HG02943 (cell line): Measurements from ENCODE around the gene STK10.

Source experiments
- ATAC-seq: cut with Tn5 transposase; IDR thresholded peaks from one replicate; pipeline ENCODE4 v1.9.1; 2021; ENCODE audit warnings: mild to moderate bottlenecking, low read depth, moderate library complexity; ENCODE audit not compliant: unreplicated experiment

Gene STK10

DNA sequence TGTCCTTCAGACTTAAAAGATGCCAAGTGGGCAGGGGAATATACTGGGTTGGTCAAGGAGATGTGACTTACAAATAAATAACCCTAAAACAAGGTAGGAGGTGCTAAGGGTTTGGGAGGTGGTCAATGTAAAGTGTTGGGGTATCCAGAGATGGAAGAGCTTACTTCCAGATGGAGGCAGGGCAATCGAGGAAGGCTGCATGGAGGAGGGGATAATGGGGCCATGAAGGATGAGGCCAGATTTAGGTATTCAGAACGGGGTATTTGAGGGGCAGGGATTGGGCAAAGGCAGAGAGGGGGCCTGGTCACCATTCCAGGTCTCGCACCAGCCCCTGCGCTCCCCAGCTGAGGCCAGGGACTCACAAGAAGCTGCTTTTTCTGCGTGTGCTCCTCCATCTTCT lies 123.7 kb downstream of the STK10 start:
- ATAC-seq, result no peak

DNA sequence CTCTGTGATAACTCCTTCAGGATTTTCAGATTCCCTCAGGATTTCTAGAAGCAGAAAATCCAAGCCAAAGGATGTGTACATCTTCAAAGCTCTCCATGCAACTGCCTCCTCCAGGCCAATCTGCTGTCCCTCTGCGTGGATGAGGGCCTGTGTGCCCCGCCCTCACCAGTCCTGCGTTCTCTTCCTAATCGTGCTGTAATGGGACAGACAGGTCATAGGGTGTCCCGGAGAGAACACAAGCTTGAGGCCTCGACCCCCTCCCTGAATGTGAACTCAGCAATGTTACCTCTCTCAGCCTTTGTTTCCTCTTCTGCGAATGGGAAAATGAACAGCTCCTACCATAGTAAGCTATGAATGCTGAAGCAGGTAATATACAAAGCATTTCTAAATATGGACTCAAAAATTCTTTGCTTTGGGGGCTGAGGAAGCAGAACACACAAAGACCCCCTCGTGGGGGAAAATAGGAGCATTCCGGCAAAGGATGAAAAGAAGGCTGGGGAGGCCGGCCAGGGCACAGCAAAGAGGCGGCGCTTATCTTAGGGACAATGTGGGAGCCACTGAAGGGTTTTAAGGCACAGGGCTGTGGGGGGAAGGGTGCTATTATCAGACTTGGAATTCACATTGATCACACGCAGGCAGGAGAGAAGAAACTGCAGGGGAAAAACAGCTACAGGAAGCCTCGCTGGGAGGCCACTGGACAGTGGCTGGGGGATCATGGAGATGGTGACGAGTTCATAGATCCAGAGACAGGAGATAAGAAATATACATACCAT lies 124.4 kb downstream of the STK10 start:
- ATAC-seq, result no peak

DNA sequence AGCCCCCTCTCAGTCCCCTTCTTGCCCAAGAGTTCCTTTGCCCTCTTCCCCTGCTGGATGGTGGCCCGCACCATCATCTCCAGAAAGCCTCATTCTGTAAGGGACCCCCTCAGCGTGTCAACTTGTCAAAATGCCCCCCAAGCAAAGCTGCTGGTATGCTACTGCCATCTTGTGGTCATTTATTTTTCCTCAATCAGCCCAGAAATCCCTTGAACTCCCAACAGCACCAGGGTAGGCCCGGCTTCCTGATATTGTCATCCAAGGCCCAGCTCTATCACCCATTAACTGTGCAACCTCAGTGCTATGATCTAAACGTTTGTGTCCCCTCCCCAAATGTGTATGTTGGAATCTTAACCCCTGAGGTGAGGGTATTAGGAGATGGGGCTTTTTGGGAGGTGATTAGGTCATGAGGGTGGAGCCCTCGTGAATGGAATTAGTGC lies 128.3 kb downstream of the STK10 start:
- ATAC-seq, result no peak

DNA sequence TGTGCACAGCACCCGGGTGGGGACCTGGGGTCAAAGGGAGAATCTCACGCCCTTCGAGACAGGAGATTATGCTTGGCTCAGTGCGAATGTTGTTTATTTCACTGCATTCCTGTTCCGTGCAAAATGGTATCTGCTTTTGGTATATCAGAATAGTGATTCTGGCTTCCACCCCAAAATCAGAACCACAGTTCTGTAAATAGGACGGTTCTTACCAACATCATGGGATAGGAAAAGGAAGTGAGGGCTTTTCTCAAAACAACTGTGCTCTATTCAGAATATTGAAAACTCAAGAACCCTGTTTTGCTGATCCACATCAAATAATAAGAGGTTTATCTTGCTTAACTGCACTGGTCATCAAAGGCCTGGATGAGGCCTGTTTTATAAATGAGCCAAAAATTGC lies 129.9 kb downstream of the STK10 start:
- no peak for ATAC-seq

DNA sequence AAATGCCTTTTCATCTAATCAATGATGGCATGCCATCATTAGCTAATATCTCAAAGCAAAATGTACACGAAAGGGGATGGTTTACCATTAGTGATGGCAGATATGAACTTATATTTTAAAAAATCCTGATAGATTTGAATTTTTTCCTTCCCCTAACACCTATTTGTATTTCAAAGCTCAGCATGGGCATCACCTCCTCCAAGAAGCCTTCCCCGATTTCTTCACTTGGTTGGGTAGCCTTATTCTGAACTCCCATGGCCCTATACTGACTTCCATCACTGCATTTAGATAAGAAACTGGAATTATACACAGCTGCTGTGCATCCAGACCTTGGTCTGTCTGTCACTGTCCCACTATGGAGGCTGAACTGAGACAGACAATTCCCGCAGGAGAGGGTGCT lies 132.0 kb downstream of the STK10 start:
- no peak for ATAC-seq

DNA sequence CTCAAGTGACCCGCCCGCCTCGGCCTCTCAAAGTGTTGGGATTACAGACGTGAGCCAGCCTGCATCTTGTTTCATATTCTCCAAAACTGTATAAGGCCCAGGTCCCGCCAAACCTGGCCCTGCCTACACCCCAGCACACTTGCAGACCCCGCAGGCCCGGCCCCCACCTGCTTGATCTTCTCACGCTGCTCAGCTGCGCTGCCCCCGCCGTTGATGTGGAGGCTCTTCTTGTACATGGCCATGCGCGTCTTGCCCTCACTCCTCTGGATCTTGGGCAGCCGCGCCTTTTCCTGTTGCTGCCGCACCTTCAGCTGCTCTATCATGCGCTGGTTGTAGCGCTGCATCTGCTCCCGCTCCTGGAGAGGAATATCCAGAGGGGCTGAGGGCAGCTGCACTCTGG lies 132.6 kb downstream of the STK10 start:
- ATAC-seq, result no peak

DNA sequence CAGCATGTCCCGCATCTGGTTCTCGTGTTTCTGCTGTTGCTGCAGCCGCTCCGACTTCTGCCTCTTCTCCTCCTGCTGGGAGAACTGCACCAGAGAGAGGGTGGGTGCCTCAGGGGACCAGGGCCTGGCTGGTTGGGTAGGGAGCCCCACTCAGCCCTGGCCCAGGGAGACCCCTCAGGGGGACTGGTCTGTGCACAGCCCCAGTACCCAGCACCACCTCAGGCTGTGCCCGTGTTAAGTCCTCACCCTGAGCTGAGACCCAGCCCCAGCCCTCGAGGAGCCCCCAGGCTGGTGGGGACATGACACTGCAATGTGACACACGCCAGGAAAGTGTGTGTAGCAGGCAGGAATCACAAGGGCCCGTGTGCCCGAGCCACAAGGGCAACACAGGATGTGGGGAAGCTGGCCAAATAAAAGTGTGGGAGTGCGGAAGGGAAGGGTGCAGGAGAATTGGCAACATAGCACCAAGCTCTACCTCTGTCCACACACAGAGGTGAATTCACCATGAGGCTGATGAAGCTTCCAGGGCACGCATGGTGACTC lies 133.3 kb downstream of the STK10 start:
- ATAC-seq, result no peak

DNA sequence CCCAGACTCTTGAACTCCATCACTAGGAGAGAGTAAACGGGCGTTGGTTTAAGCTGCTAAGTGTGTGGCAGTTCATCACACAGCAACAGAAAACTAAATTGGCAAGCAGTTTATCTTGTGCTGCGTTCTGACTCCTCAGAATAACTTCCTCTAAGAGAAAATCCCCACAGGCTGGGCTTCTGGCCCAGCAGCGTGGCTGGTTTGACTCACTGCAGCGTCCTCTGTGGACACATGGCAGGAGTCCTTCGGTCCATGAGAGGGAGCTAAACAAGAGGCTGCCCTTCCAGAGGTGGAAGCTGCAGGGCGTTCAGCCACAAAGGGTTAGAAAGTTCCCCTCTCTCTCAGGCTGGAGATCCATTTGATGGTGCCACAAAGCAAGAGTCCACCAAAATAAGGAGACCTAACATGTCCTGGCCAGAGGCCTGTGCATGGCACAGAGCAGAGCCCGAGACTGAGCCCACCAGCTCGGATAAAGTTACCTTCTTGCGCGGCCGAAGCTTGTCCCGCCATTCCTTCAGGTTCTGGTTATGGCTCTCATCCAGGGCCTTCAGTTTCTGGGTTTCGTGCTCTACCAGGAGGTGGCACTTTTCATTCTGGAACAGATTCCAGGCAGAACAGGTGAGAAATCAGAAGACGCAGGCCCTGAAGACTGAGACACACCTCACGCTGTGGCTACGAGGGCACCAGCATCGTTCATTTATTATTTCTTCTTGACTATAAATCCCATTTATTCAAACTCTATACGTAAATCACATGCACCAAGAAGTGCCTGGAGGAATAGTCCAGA lies 135.4 kb downstream of the STK10 start:
- ATAC-seq, result no peak

DNA sequence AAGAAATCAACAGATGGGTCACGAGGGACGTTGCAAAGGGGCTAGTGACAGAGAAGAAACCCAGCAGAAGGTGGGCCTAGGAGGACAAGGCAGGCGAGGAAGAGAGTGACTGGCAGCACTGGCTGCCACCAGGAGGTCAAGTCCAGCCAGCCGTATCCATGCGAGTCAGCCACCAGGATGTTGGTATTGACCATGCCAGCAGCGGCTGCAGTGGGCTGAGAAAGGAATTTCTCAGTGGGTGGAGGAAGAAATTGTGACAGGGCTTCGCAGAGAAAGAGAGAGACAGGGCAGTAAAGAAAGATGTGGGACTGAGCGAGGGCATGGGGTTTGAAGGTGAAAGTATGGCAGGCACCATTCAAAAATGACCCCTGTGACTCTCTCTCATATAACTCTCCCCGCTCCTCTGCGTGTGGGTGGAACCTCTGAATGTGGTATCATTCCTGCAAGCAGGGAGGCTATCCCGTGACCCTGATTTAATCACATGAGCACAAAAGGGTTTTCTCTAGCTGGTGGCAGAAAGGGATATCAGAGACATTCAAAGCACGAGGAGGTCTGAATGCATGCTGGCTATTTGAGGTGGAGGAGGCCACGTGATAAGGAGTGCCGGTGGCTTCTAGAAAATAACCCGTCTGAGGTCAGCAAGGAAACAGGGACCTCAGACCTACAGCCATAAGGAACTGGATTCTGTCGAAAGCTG lies 136.2 kb downstream of the STK10 start:
- no peak for ATAC-seq

DNA sequence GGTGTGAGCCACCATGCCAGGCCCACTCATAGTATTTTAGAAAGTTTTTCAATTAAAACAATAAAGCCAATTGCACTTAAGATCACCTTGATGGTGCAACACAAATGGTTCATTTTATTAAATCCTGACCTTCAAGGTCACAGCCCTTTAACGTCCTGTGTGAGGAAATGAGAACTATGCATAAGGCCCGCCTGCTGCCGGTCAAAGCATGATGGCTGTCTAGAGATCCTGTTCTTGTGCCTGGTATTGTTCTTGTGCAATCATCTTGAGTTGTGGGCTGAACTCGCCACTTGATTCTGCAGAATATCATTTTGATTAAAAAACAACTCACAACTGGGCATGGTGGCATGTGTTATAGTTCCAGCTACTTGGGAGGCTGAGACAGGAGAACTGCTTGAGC lies 137.9 kb downstream of the STK10 start:
- no peak for ATAC-seq

DNA sequence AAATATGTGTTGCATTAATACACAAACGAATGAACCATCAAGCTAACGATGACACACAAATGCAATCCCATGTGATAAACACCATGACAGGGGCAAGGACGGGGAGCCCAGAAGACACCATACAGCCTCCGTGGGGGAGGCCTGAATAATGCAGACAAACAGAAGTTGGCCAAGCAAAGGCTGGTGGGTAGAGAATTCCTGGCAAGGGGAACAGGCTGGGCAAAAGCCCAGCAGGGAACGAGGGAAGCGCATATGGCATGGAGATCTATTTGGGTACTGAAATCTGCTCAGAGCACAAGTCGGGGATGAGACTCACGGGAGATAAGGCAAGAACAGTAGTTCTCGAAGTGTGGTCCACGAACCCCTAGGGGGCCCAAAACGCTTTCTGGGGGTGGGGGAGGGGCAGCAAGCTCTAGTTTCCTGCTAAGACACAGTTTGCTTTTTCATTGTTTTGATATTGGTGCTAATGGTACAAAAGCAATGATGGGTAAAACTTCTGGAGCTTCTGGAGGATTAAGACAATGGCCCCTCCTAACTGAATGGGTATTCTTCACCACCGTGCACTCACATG lies 138.7 kb downstream of the STK10 start:
- ATAC-seq, result no peak

DNA sequence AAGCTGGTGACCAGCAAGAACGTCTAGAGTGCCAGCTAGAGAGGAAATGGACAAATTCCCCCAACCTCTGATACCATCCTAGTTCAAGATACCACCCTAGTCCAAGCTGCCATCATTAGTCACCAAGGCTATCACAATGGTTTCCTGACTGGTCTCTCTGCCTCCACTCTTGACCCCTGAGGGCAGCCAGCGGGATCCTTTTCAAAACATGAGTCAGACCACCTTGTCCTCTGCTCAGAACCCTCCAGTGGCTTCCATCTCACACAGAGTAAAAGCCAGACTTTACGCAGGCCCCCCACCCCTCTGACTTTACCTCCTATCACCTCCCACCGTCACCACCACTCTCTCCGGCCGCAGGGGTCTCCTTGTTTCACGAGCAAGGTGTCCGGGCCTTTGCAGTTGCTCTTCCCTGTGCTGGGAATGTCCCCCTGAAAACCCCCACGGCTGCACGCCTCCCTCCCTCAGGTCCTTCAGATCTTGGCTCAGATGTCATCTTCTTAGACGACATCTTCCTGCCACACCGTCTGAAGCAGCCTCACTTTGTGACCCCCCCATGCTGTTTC lies 139.4 kb downstream of the STK10 start:
- no peak for ATAC-seq

DNA sequence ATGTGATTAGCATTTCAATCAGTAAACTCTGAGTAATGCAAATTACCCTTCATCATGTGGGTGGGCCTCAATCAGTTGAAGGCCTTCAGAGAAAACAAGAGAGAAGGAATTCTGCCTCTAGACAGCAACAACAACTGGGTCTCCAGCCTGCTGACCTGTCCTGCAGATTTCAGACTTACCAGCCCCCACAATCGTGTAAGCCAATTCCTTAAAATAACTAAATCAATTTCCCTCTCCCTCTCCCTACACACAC lies 139.9 kb downstream of the STK10 start:
- ATAC-seq, result no peak

DNA sequence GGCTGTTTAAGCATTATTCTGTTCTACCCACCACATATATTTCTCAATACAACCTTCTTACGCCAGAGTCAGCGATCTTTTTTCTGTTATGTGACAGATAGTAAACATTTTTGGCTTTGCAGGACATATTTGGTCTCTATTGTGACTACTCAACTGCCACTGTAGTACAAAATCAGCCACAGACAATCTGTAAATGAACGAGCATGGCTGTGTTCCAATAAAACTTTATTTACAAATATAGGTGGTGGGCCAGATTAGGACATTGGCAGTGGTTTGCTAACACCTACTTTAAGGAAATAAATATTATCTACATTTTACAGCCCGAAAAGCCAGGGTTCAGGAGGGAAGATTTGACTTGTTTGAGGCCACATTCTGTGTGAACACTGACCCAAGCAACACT lies 141.4 kb downstream of the STK10 start:
- ATAC-seq, result no peak

DNA sequence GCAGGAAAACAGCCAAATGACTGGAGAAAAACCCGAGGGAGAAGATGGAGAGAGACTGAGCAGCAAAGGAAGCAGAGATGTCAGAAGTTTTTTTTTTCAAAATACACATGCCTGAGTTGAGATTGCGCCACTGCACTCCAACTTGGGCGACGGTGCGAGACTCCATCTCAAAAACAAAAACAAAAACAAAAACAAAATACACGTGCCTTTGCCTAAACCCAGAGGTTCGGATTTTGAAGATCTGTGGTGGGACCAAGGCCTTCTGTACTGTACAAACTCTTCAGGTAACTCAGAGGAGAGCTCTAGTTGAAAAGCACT lies 142.8 kb downstream of the STK10 start:
- ATAC-seq, result no peak

DNA sequence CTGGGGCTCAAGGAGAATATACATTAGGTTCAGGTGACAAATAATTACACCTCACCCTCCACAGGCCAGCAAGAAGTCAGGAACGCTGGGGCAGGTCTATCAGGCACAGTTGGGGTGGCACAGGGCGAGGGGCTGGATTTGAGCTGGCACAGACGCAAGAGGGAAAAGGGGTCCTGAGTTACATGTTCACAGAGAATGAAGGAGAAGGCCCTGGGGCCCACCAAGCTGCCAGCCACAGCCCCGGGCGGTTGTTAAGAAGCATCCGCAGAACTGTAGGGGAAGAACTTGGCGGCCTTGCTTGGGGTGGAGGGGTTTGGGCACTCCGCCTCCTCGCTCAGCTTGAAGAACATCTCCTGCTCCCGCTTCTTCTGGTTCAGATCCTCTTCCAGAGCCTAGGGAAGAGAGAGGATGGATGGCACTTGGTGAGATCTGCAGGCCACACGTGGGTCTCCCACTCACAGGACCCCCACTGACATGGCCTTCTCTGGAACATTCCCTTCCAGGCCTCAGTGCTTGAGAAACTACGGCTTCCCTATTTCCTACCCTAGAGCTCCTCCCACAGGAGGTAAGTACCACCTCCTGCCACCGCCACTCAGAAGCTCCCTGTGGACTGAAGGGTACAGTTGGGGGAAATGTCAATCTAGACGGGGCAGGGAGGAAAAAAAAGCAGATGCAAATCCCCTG lies 143.3 kb downstream of the STK10 start:
- ATAC-seq, result no peak

DNA sequence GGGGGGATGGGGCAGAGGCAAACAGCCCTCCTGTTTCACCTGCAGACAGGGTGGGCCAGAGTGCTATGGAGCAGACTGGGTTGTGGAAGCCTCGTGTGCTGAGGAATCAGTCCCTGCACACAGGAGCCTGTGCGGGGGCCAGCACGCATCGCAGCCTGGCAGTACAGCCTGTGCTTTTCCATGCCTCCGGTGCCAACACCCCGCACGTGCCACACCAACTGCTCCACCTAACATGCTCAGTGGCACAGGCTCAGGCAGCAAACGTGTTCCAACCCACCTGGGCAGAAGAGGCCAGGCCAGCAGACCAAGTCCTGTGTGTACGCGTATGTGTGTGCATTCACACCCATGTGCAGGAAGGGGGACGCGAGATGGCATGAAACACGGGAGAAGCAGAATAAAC lies 144.2 kb downstream of the STK10 start:
- ATAC-seq, result no peak

DNA sequence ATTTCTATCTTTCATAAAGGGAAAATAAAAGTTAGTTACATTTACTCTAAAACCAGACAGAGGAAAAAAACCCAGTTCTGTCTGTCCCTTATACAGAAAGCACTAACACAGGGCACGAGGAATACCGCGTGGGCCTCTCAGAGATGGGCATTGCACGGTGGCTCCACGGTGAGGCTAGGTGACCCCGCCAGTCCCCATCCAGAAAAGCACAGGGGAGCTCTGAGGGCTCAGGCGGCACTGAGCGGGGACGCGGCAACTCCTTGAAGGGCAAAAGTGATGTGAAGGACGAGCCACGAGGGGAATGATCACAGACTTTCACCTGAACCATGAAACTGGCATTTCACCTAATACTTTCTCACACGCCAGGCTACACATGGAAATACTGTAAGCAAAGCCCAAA lies 145.8 kb downstream of the STK10 start:
- ATAC-seq, result no peak

DNA sequence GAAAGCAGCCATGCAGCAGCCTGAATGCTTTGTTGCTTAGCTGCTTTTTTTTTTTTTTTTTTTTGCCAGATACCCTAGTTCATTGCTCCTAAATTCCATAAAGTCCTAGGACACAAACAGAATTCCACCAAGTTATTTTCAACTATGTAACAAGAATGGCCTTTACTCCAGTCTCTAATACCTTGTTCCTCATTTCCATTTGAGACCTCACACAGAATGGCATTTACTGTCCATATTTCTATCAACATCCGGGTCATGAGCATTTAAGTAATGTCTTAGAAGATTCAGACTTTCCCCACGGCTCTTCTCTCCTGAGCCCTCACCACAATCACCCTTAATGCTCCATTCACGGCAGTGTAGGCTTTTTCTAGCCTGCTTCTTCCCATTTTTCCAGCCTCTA lies 149.9 kb downstream of the STK10 start:
- ATAC-seq, result no peak

DNA sequence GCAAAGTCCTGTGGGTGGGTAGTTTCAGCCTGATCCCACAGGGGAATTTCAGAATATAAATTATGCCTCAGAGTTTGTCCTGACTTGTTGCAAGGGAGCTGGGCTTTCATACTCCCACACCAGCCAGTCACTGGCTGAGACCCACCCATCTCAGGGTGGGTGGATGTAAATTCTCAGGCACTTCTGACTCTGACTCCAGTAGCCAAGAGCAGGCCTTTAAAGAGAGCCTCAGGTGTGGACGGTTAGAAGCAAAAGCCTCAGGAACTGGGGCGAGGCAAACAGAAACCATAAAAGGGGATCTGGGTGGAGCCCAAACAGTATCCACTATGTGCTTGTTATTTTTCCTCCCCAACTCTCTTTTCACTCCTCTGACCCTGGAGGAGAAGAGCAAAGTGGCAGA lies 153.0 kb downstream of the STK10 start:
- no peak for ATAC-seq
